NCI-H2196 (cell line): ENCODE measurements around the gene EMP3.
A peak's percentile ranks its signal among the peaks of the same experiment; 100 is the strongest.

Source experiments
- DNase-seq: peaks from one replicate; lab custom pipeline; 2025; ENCODE audit not compliant: unreplicated experiment; lab: John Stamatoyannopoulos, UW

EMP3 gene

GRCh38 chr19:48372904-48373303, 47.6 kb downstream of the EMP3 start:
- DNase-seq = peak; percentile 69

- DNase-seq = no peak
Measured at GRCh38 chr19:48373567-48373966, 48.2 kb downstream of the EMP3 start.

- DNase-seq = no peak
Measured at GRCh38 chr19:48378194-48378570, 52.8 kb downstream of the EMP3 start.

GRCh38 chr19:48379058-48379457, 53.7 kb downstream of the EMP3 start:
- no peak for DNase-seq
